OCI-M2 (cell line): ENCODE data around the gene TIPIN.
"Not testable (repeated sequence)": the region's sequence is repeated elsewhere in the genome, so short reads cannot be mapped to it uniquely, and the experiment has no call there.

Experiments used
- DNase-seq: peaks from one replicate; lab custom pipeline; 2025; ENCODE audit not compliant: unreplicated experiment; lab: John Stamatoyannopoulos, UW

The TIPIN gene

GRCh38 chr15:66304425-66304824 is 52.1 kb downstream of the TIPIN start:
- not testable (repeated sequence) for DNase-seq

- no peak for DNase-seq
Measured at GRCh38 chr15:66302489-66303278, 53.8 kb downstream of the TIPIN start.

GRCh38 chr15:66298803-66299251 is 57.7 kb downstream of the TIPIN start:
- no peak for DNase-seq

- no peak for DNase-seq
Measured at GRCh38 chr15:66296186-66296585, 60.3 kb downstream of the TIPIN start.

GRCh38 chr15:66294932-66295235 is 61.6 kb downstream of the TIPIN start:
- no peak for DNase-seq

- no peak for DNase-seq
Measured at GRCh38 chr15:66294157-66294931, 62.1 kb downstream of the TIPIN start.

GRCh38 chr15:66293419-66294156 is 62.9 kb downstream of the TIPIN start, which contains the start of gene DIS3L:
TSS of gene DIS3L (plus strand) at chr15:66293568. CDS start at chr15:66293597, 29 bp downstream.
- DNase-seq, result no peak

- DNase-seq, result no peak
Measured at GRCh38 chr15:66292571-66293418, 63.7 kb downstream of the TIPIN start.

- no peak for DNase-seq
Measured at GRCh38 chr15:66291816-66292570, 64.5 kb downstream of the TIPIN start.

GRCh38 chr15:66290518-66290917 is 66.0 kb downstream of the TIPIN start:
- no peak for DNase-seq

GRCh38 chr15:66290007-66290406 is 66.5 kb downstream of the TIPIN start:
- no peak for DNase-seq

- no peak for DNase-seq
Measured at GRCh38 chr15:66288551-66289185, 67.8 kb downstream of the TIPIN start.

GRCh38 chr15:66288093-66288492 is 68.4 kb downstream of the TIPIN start:
- no peak for DNase-seq

- no peak for DNase-seq
Measured at GRCh38 chr15:66287461-66288057, 68.9 kb downstream of the TIPIN start.
